Testis (tissue), 3 donors: ENCODE measurements around the gene TAF1. TPM values are rescaled to one million over a fixed set of nuclear protein-coding genes. Genes with fewer than 3 reads are reported as not detected.

Experiments used
- DNase-seq: peaks from one replicate; pipeline ENCODE4 v3.0.0-alpha.2; 2019
- H3K27ac ChIP-seq, 2 donors: fragments of 200-600 bp; sonication (generic); one replicate each; pipeline ENCODE4 v1.5.1; 2019
- H3K27me3 ChIP-seq: fragments of 200-600 bp; sonication (generic); one replicate; pipeline ENCODE4 v1.5.1; 2019
- H3K36me3 ChIP-seq: fragments of 200-600 bp; sonication (generic); one replicate; pipeline ENCODE4 v1.5.1; 2017; ENCODE audit warnings: low read depth; ENCODE audit errors: missing control alignments
- H3K4me1 ChIP-seq: fragments of 200-600 bp; sonication (generic); one replicate; pipeline ENCODE4 v1.5.1; 2019
- H3K4me3 ChIP-seq, 2 donors: fragments of 200-600 bp; sonication (generic); one replicate each; pipeline ENCODE4 v1.5.1; 2017 to 2019
- H3K9me3 ChIP-seq: fragments of 200-600 bp; sonication (generic); one replicate; pipeline ENCODE4 v1.5.1; 2017
- POLR2A ChIP-seq: fragments of 450-650 bp; IDR thresholded peaks from one replicate; pipeline ENCODE4 v1.6.1; 2017; ENCODE audit warnings: antibody characterized with exemption, mild to moderate bottlenecking, moderate library complexity
- WGBS, 2 donors: methylation state at CpG; one replicate each; pipeline ENCODE4 v1.1.5; 2018; 5-methylcytosine and 5-hydroxymethylcytosine counted together
- intact Hi-C: fragments of 100-400 bp; cut with DNase I; formaldehyde crosslinking; loops from one replicate; pipeline ENCODE4 v1.15.1; 2023; ENCODE audit warnings: low total_unique reads
- polyA plus RNA-seq: library from polyadenylated mRNA; stranded (reverse); fragments of 350-450 nt; fragmentation: Illumina TruSeq; extraction: RNeasy Lipid Tissue Mini Kit (QIAGEN cat#74804); gene quantifications from one replicate; pipeline ENCODE4 v1.2.3, GENCODE V29; 2014; ENCODE audit warnings: low read depth, low replicate concordance; ENCODE audit not compliant: insufficient read depth
- total RNA-seq, 2 donors: library from RNA; depleted of rRNA; stranded (reverse); fragments of >200 nt; gene quantifications; one replicate each; pipeline ENCODE4 v1.2.3, GENCODE V29; 2016
- TF ChIP-seq, protein P1 (sequence below), 3 experiments: fragments of 450-650 bp in 2 of 3; fragments of 200-600 bp in 1 of 3; sonication (generic) in 1 of 3; IDR thresholded peaks; one replicate each; pipeline ENCODE4 v1.5.1; 2016 to 2019; ENCODE audit warnings: antibody characterized with exemption in 3 of 3, mild to moderate bottlenecking in 2 of 3, moderate library complexity in 1 of 3

The TAF1 gene
- total and polyA plus RNA-seq, 3 donors from 2014 or later, result 21.4 to 78.4 (median 74.9) TPM

DNA sequence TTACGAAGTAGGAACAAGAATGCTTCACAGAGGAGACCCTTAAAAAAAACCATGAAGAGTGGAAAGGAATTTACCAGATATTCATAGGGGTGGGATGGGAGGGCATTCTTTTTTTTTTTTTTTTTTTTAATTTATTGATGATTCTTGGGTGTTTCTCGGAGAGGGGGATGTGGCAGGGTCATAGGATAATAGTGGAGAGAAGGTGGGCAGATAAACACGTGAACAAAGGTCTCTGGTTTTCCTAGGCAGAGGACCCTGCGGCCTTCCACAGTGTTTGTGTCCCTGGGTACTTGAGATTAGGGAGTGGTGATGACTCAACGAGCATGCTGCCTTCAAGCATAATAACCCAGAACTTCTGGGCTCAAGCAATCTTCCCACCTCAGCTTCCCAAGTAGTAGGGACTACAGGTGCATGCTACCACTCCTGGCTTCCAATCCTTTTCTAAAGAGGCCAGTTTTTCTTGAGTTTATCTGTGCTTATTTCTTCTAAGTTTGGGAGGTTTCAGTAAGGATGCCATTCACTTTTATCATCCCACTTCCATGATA, 100.9 kb downstream of the TAF1 start:
- TF ChIP-seq, protein P1, sequence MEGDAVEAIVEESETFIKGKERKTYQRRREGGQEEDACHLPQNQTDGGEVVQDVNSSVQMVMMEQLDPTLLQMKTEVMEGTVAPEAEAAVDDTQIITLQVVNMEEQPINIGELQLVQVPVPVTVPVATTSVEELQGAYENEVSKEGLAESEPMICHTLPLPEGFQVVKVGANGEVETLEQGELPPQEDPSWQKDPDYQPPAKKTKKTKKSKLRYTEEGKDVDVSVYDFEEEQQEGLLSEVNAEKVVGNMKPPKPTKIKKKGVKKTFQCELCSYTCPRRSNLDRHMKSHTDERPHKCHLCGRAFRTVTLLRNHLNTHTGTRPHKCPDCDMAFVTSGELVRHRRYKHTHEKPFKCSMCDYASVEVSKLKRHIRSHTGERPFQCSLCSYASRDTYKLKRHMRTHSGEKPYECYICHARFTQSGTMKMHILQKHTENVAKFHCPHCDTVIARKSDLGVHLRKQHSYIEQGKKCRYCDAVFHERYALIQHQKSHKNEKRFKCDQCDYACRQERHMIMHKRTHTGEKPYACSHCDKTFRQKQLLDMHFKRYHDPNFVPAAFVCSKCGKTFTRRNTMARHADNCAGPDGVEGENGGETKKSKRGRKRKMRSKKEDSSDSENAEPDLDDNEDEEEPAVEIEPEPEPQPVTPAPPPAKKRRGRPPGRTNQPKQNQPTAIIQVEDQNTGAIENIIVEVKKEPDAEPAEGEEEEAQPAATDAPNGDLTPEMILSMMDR (IDR thresholded peaks at IDR 0.05), result no peak
- TF ChIP-seq POLR2A, result no peak
- intact Hi-C loops, result no loop called here
- Histone ChIP-seq H3K27ac (no peak overlapping the region), H3K4me1 (no peaks in the 10 kb centered on the region), H3K9me3 (no peaks in the 10 kb centered on the region), H3K27me3 (no peaks in the 10 kb centered on the region), H3K36me3 (no peaks in the 10 kb centered on the region), H3K4me3 (no peak overlapping the region)
- DNase-seq, result no peak
- WGBS, 2 donors, result 66 to 78% methylated on average over 5 of the region's 5 CpGs

DNA sequence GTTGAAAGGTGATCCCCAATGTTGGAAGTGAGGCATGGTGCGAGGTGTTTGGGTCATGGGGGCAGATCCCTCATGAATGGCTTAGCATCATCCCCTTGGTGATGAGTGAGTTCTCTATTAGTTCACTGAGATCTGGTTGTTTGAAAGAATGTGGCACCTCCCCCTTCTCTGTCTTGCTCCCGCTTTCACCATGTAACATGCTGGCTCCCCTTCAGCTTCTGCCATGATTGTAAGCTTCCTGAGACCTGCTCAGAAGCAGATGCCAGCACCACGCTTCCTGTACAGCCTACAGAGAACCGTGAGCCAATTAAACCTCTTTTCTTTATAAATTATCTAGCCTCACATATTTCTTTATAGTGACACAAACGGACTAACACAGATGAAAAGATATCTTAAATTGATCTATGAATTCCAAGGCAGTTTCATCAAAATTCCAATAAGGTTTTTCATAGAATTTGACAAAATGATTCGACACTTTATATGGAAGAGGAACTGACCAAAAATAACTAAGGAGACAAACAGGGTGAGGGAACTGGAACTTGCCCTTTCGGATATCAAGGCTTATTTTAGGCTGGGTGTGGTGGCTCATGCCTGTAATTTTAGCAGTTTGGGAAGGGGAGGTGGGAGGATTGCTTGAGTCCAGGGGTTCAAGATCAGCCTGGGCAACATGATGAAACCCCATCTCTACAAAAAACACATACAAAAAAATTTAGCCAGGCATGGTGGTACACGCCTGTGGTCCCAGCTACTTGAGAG, 109.8 kb downstream of the TAF1 start:
- TF ChIP-seq POLR2A, result no peak
- TF ChIP-seq, protein P1 (IDR thresholded peaks at IDR 0.05), result no peak
- no peak overlapping the region for H3K4me3 ChIP-seq
- H3K9me3 ChIP-seq, result no peaks in the 10 kb centered on the region
- 88 to 92% methylated on average over 7 to 8 of the region's 8 CpGs for WGBS, 2 donors
- DNase-seq, result no peak
- H3K27me3 ChIP-seq, result no peaks in the 10 kb centered on the region
- H3K4me1 ChIP-seq, result no peaks in the 10 kb centered on the region
- no peaks in the 10 kb centered on the region for H3K36me3 ChIP-seq
- intact Hi-C loops, result no loop called here
- no peak overlapping the region for H3K27ac ChIP-seq

DNA sequence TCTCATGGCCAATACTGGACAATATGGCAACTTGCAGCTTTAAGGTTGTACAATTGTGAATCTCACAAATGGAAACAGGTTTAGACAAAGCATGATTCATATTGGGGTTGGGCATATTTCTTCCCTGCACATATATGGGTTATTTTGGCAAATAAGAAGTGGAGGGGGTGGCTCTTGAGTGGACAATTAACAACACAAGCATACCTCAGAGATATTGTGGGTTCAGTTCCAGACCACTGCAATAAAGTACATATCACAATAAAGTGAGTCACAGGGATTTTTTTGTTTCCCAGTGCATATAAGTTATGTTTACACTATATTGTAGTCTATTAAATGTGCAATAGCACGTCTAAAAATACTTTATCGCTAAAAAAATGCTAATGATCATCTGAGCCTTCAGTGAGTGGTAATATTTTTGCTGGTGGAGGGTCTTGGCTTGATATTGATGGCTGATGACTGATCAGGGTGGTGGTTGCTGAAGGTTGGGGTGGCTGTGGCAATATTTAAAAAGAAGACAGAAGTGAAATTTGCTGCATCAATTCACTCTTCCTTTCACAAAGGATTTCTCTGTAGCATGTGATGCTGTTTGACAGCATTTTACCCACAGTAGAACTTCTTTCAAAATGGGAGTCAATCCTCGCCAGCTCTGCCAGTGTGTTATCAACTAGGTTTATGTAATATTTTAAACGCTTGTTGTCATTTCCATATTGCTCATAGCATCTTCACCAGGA, 116.2 kb downstream of the TAF1 start:
- WGBS, 2 donors, result 87 to 92% methylated on average over 4 of the region's 4 CpGs
- no peaks in the 10 kb centered on the region for H3K9me3 ChIP-seq

DNA sequence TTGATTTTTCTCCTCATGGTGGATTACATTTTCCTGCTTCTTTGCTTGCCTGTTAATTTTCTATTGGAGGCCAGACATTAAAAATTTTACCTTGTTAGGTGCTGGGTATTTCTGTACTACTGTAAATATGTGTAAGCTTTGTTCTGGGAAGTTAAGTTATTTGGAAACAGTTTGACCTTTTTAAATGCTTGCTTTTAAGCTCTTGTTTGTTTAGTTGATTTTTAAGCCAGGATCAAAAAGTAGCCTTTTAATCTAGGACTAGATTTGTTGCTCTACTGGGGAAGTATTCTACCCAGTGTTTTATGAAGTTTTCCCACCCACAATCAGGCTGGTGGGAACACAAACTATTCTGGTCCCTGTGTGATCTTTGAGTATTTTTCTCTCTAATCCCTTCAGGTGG, 121.7 kb downstream of the TAF1 start:
- Histone ChIP-seq H3K27me3 (no peaks in the 10 kb centered on the region), H3K27ac (no peak overlapping the region), H3K36me3 (no peaks in the 10 kb centered on the region), H3K4me3 (no peak overlapping the region), H3K4me1 (no peaks in the 10 kb centered on the region), H3K9me3 (no peaks in the 10 kb centered on the region)
- intact Hi-C loops, result no loop called here
- DNase-seq, result no peak
- no peak for TF ChIP-seq POLR2A
- TF ChIP-seq, protein P1 (IDR thresholded peaks at IDR 0.05), result no peak

More for the DNA sequence above, 116.2 kb downstream of the TAF1 start:
- Histone ChIP-seq H3K27ac (no peak overlapping the region), H3K36me3 (no peaks in the 10 kb centered on the region), H3K27me3 (no peaks in the 10 kb centered on the region), H3K4me1 (no peaks in the 10 kb centered on the region), H3K4me3 (no peak overlapping the region)
- no peak for TF ChIP-seq POLR2A
- TF ChIP-seq, protein P1 (IDR thresholded peaks at IDR 0.05), result no peak
- intact Hi-C loops, result no loop called here
- no peak for DNase-seq
